Loucy (cell line): ENCODE results near the gene AP1M1.

ENCODE experiments used
- CTCF ChIP-seq: fragments of 200-600 bp; sonication (generic); conservative IDR thresholded peaks from 2 replicates; pipeline ENCODE4 v1.5.1; 2014; ENCODE audit warnings: mild to moderate bottlenecking, antibody characterized with exemption, low read length
- EZH2phosphoT487 ChIP-seq: fragments of 200-600 bp; IDR thresholded peaks from 2 replicates; pipeline ENCODE4 v1.6.1; 2018; ENCODE audit warnings: antibody characterized with exemption, mild to moderate bottlenecking, moderate library complexity, borderline replicate concordance

GRCh38 chr19:16247353-16248182 is 49.9 kb downstream of the AP1M1 start:
- TF ChIP-seq CTCF (peak; percentile 98), EZH2phosphoT487 (no peak)
